GM21825 (cell line): ENCODE data around the gene ZBTB11.
"Not testable (repeated sequence)": the region's sequence is repeated elsewhere in the genome, so short reads cannot be mapped to it uniquely, and the experiment has no call there.

ENCODE experiments used
- ATAC-seq: cut with Tn5 transposase; IDR thresholded peaks from one replicate; pipeline ENCODE4 v1.9.1; 2021; ENCODE audit warnings: mild to moderate bottlenecking, moderate library complexity; ENCODE audit not compliant: unreplicated experiment

ZBTB11 gene

GRCh38 chr3:101623656-101624055 is 53.3 kb downstream of the ZBTB11 start:
- ATAC-seq = no peak

- ATAC-seq = no peak
Observed at GRCh38 chr3:101619734-101620133, 57.2 kb downstream of the ZBTB11 start.

DNA sequence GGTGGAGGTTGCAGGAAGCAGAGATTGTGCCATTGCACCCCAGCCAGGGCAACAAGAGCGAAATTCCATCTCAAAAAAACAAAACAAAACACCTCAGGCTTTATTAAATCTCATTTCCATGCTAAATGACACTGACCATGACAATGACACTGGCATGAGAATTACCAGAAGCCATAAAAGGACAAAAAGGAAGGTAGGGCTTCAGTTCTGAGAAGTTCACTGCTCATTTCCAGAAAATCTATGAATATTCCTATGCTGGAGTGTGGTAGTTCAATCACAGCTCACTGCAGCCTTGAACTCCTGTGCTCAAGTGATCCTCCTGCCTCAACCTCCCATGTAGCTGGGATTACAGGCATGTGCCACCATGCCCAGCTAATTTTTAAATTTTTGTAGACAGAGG is 58.2 kb downstream of the ZBTB11 start:
- ATAC-seq = no peak

DNA sequence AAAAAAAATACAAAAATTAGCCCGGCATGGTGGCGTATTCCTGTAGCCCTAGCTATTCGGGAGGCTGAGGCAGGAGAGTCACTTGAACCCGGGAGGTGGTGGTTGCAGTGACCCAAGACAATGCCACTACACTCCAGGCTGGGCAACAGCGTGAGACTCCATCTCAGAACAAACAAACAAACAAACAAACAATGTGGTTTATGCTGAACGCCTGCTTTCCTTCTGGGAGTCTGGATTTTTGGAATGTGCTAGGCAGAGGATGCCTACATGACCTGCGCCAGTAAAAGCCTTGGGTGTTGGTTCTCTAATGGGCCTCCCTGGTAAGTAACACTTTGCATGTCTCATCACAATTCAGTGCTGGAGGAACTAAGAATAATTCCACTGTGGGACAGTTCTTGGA is 59.5 kb downstream of the ZBTB11 start:
- no peak for ATAC-seq

DNA sequence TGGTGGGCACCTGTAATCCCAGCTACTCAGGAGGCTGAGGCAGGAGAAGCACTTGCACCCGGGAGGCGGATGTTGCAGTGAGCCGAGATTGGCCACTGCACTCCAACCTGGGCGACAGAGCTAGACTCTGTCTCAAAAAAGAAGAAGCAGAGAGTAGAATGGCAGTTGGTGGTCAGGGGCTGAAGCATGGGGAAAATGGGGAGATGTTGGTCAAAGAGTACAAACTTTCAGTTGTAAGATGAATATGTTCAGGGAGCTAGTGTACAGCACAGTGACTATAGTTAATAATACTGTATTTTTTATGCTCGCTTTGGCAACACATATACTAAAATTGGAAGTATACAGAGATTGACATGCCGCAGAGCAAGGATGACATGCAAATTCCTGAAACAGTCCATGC is 61.4 kb downstream of the ZBTB11 start:
- ATAC-seq = no peak

DNA sequence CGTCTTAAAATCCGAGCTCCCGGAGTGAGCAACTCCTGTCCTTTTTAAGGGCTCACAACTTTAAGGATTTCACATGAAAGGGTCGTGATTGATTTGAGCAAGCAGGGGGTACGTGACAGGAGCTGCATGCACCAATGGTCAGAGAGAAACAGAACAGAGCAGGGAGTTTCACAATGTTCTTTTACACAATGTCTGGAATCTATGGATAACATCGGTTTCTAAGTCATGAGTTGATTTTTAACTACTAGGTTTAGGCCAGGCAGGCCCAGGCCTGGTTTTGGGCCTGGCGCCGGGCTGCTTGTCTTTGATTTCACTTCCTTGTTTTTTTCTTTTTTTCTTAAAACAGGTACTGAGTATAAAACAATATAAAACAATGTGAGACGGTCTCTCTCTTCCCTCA is 63.9 kb downstream of the ZBTB11 start:
- not testable (repeated sequence) for ATAC-seq

DNA sequence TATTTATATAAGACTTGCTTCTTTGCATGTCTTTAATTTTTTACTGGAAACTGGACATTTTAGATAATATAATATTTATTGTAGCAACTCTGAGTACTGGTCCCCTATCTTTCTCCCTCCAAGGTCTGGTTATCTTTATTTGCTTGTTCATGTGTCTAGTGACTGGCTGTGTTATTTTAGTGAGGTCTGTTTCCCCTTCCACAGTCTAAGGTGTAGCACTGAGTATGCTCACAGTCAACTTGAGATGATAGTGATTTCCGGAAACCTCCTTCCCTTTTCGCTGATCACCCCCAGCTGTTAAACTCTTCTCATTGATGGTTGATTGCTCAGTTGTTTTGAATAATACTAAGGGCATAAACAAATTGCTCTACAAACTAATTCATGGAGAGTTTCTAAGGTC is 65.9 kb downstream of the ZBTB11 start:
- no peak for ATAC-seq

- ATAC-seq = not testable (repeated sequence)
Observed at GRCh38 chr3:101605398-101605797, 71.5 kb downstream of the ZBTB11 start.

DNA sequence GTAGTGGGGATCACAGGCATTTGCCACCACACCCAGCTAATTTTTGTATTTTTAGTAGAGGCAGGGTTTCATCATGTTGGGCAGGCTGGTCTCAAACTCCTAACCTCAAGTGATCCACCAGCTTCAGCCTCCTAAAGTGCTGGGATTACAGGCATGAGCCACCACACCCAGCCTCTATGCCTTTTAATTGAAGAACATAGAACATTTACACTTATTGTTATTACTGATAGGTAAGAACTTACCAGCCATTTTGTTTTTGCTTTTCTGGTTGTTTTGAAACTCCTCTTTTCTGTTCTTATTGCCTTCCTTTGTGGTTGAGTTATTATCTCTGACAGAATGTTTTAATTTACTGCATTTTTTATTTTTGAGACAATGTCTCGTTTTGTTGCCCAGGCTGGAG is 73.7 kb downstream of the ZBTB11 start:
- no peak for ATAC-seq

DNA sequence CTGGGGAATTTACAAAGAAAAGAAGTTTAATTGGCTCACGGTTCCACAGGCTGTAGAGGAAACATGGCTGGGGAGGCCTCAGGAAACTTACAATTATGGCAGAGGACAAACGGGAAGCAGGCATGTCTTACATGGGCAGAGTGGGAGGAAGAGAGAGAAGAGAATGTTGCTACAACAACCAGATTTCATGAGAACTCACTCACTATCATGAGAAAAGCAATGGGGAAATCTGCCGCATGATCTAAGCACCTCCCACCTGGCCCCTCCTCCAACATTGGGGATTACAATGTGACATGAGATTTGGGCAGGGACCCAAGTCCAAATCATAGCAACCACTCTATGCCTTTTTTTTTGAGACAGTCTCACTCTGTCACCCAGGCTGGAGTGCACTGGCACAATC is 74.2 kb downstream of the ZBTB11 start:
- no peak for ATAC-seq
